Activated T-helper 2 cell treated with anti-CD3 and anti-CD28 coated beads, Interferon-gamma antibody, Interleukin-2, Interleukin-4, amounts not matched to agents 10 μg/mL and 5 μg/mL and 100 μg/mL, durations not matched to agents 14 hours and 24 hours and 36 hours (primary cell): ENCODE data around the gene EGF. TPM values are rescaled to one million over a fixed set of nuclear protein-coding genes. Genes with fewer than 3 reads are reported as not detected.
"Not testable (repeated sequence)": the region's sequence is repeated elsewhere in the genome, so short reads cannot be mapped to it uniquely, and the experiment has no call there.

ENCODE experiments used
- DNase-seq: peaks from one replicate; pipeline ENCODE4 v3.0.0; 2021; ENCODE audit warnings: low spot score
- H3K27ac Mint-ChIP-seq: one replicate; pipeline ENCODE4 v1.8.0; 2021; ENCODE audit warnings: mixed read lengths
- H3K27me3 Mint-ChIP-seq: one replicate; pipeline ENCODE4 v1.8.0; 2021; ENCODE audit warnings: low read depth, mixed read lengths
- H3K36me3 Mint-ChIP-seq: one replicate; pipeline ENCODE4 v1.8.0; 2021; ENCODE audit warnings: low read depth, mixed read lengths
- H3K4me1 Mint-ChIP-seq: one replicate; pipeline ENCODE4 v1.8.0; 2021; ENCODE audit warnings: low read depth, mixed read lengths
- H3K4me3 Mint-ChIP-seq: one replicate; pipeline ENCODE4 v1.8.0; 2021; ENCODE audit warnings: low read depth, mild to moderate bottlenecking, moderate library complexity, mixed read lengths
- H3K9me3 Mint-ChIP-seq: one replicate; pipeline ENCODE4 v1.8.0; 2021; ENCODE audit warnings: mixed read lengths
- intact Hi-C: fragments of 100-400 bp; cut with micrococcal nuclease; formaldehyde crosslinking; loops from one replicate; pipeline ENCODE4 v1.15.1; 2023
- total RNA-seq: library from RNA; stranded (reverse); gene quantifications from 2 replicates; pipeline ENCODE4 v1.2.3, GENCODE V29; 2022

The EGF gene
- total RNA-seq, 1 donor from 2014 or later = not detected

GRCh38 chr4:109928327-109929045, 15.8 kb downstream of the EGF start:
- no peaks in the 10 kb centered on the region for H3K4me1 Mint-ChIP-seq

GRCh38 chr4:109930464-109930863, 17.8 kb downstream of the EGF start:
- H3K36me3 Mint-ChIP-seq = no peaks in the 10 kb centered on the region
- no peak overlapping the region for H3K27ac Mint-ChIP-seq
- no peak for DNase-seq
- no peaks in the 10 kb centered on the region for H3K4me1 Mint-ChIP-seq
- H3K27me3 Mint-ChIP-seq = no peaks in the 10 kb centered on the region
- intact Hi-C loops = no loop called here
- H3K4me3 Mint-ChIP-seq = no peak overlapping the region
- H3K9me3 Mint-ChIP-seq = no peaks in the 10 kb centered on the region

More at GRCh38 chr4:109928327-109929045, 15.8 kb downstream of the EGF start:
- no peak overlapping the region for H3K27ac Mint-ChIP-seq
- H3K9me3 Mint-ChIP-seq = no peaks in the 10 kb centered on the region
- intact Hi-C loops = no loop called here
- no peak for DNase-seq
- no peak overlapping the region for H3K4me3 Mint-ChIP-seq
- peaks cover 2% of the 10 kb centered on the region for H3K27me3 Mint-ChIP-seq
- H3K36me3 Mint-ChIP-seq = no peaks in the 10 kb centered on the region

- H3K36me3 Mint-ChIP-seq = no peaks in the 10 kb centered on the region
- intact Hi-C loops = no loop called here
- no peaks in the 10 kb centered on the region for H3K4me1 Mint-ChIP-seq
- H3K9me3 Mint-ChIP-seq = no peaks in the 10 kb centered on the region
- no peak for DNase-seq
- no peaks in the 10 kb centered on the region for H3K27me3 Mint-ChIP-seq
- H3K27ac Mint-ChIP-seq = no peak overlapping the region
- no peak overlapping the region for H3K4me3 Mint-ChIP-seq
These were observed 18.2 kb downstream of the EGF start for GRCh38 chr4:109930872-109931271.

DNA sequence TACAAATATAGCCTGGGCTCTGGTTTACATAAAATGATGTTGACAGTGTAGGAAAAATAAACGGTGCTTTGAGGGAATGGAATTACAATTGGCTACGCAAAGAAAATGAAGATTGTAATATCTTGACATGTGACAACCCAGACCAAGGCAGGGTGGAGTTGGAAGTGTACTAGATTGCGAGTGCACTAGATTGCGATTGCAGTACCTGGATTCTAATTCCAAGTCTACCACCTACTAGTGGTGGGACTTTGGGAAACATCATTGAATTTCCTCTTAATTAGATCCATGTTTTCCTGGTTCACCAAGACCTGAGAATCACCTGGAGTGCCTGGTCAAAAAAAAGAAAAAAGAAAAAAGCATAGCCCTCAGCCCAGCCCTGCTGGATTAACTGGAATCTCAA, 18.6 kb downstream of the EGF start:
- no peak for DNase-seq
- Mint-ChIP-seq H3K4me3 (no peak overlapping the region), H3K36me3 (no peaks in the 10 kb centered on the region), H3K27ac (no peak overlapping the region), H3K27me3 (no peaks in the 10 kb centered on the region), H3K4me1 (no peaks in the 10 kb centered on the region), H3K9me3 (no peaks in the 10 kb centered on the region)
- intact Hi-C loops = no loop called here

GRCh38 chr4:109937352-109937751, 24.7 kb downstream of the EGF start:
- H3K27me3 Mint-ChIP-seq, H3K4me3 Mint-ChIP-seq, intact Hi-C loops, H3K27ac Mint-ChIP-seq, H3K4me1 Mint-ChIP-seq, H3K9me3 Mint-ChIP-seq, DNase-seq, H3K36me3 Mint-ChIP-seq: not testable (repeated sequence)

DNA sequence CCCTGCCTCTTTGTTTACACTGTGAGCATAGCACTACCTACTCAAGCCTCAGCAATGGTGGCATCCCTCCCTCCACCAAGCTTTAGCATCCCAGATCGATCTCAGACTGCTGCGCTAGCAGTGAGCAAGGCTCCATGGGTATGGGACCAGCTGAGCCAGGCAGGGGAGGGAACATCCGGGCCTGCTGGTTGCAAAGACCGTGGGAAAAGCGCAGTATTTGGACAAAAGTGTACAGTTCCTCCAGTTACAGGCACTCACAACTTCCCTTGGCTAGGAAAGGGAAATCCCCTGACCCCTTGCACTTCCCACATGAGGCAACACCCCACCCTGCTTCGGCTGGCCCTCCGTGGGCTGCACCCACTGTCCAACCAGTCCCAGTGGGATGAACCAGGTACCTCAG, 26.5 kb downstream of the EGF start:
- intact Hi-C loops = no loop called here
- peaks cover 6% of the 10 kb centered on the region for H3K27me3 Mint-ChIP-seq
- H3K4me1 Mint-ChIP-seq = no peaks in the 10 kb centered on the region
- no peak overlapping the region for H3K27ac Mint-ChIP-seq
- H3K4me3 Mint-ChIP-seq = no peak overlapping the region
- H3K36me3 Mint-ChIP-seq = no peaks in the 10 kb centered on the region
- no peak for DNase-seq
- no peaks in the 10 kb centered on the region for H3K9me3 Mint-ChIP-seq

- DNase-seq = no peak
- intact Hi-C loops = no loop called here
- Mint-ChIP-seq H3K4me1 (peaks cover 3% of the 10 kb centered on the region), H3K36me3 (no peaks in the 10 kb centered on the region), H3K4me3 (no peak overlapping the region), H3K27ac (no peak overlapping the region), H3K27me3 (peaks cover 3% of the 10 kb centered on the region), H3K9me3 (no peaks in the 10 kb centered on the region)
These were observed 29.7 kb downstream of the EGF start for GRCh38 chr4:109942292-109942926.

DNA sequence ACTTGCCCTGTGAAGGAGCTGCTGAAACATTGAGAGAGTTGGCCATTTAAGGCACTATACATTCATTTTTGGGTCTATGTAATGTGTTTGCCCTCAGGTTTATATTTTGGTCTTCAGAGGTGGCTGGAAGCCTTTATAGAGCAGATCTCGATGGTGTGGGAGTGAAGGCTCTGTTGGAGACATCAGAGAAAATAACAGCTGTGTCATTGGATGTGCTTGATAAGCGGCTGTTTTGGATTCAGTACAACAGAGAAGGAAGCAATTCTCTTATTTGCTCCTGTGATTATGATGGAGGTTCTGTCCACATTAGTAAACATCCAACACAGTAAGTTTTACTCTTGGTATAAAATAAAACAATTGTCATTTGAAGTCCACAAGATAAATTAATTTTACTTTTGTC, 31.1 kb downstream of the EGF start:
- intact Hi-C loops = no loop called here
- no peak for DNase-seq
- Mint-ChIP-seq H3K27me3 (peaks cover 3% of the 10 kb centered on the region), H3K4me3 (no peak overlapping the region), H3K9me3 (no peaks in the 10 kb centered on the region), H3K4me1 (peaks cover 9% of the 10 kb centered on the region), H3K27ac (no peak overlapping the region), H3K36me3 (no peaks in the 10 kb centered on the region)

DNA sequence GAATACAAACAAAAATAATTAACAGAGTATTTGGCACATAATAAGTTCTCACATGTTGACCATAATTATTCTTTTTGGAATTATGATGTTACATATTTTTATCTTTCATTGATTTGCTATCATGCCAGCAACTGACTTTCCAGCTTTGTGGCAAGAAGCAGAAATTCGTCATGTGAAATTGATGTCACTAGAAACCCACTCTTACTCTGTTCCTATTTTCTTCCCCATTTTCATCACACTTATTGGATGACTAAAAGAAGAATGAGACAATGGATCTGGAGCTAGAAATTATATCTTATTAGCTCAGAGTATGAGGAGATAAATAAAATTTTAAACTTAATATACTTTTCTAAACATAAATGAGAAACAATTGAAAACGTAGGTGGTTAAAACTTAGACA, 31.9 kb downstream of the EGF start:
- Mint-ChIP-seq H3K4me3 (no peak overlapping the region), H3K27ac (no peak overlapping the region), H3K4me1 (peaks cover 9% of the 10 kb centered on the region), H3K36me3 (no peaks in the 10 kb centered on the region), H3K27me3 (peaks cover 3% of the 10 kb centered on the region), H3K9me3 (no peaks in the 10 kb centered on the region)
- intact Hi-C loops = no loop called here
- DNase-seq = no peak

- Mint-ChIP-seq H3K27ac (no peak overlapping the region), H3K36me3 (no peaks in the 10 kb centered on the region), H3K9me3 (no peaks in the 10 kb centered on the region), H3K27me3 (peaks cover 3% of the 10 kb centered on the region), H3K4me1 (peaks cover 9% of the 10 kb centered on the region), H3K4me3 (no peak overlapping the region)
- DNase-seq = no peak
- intact Hi-C loops = no loop called here
These were observed 32.4 kb downstream of the EGF start for GRCh38 chr4:109945056-109945455.

GRCh38 chr4:109946120-109946519, 33.4 kb downstream of the EGF start:
- Mint-ChIP-seq H3K27ac (no peak overlapping the region), H3K4me1 (peaks cover 9% of the 10 kb centered on the region)
- intact Hi-C loops = no loop called here

DNA sequence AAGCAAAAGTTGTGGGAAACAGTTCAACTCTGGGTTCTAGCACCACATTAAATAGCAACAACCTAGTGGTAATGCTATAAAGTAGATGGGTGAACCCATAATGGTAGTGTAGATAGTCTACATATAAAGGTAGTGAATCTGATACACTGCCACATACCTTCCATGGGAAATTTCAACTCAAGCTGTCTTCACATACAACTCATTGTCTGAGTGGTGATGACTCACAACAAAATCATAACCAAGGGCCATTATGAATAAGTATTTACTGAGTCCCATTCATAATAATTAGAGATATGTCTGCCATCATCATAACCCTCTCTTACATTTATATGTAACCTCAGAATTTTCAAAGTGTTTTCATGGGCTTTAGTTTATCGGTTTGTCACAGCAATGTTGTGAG, 34.8 kb downstream of the EGF start:
- no peaks in the 10 kb centered on the region for H3K27me3 Mint-ChIP-seq
- H3K36me3 Mint-ChIP-seq = no peaks in the 10 kb centered on the region
- H3K27ac Mint-ChIP-seq = no peak overlapping the region
- peaks cover 9% of the 10 kb centered on the region for H3K4me1 Mint-ChIP-seq
- intact Hi-C loops = loop anchor here (1.0 kb wide), 1 partner anchor 21 kb away; no protein-coding TSS in a partner anchor
- H3K9me3 Mint-ChIP-seq = no peaks in the 10 kb centered on the region
- H3K4me3 Mint-ChIP-seq = no peak overlapping the region
- no peak for DNase-seq

More at GRCh38 chr4:109946120-109946519, 33.4 kb downstream of the EGF start:
- Mint-ChIP-seq H3K27me3 (peaks cover 3% of the 10 kb centered on the region), H3K36me3 (no peaks in the 10 kb centered on the region), H3K4me3 (no peak overlapping the region), H3K9me3 (no peaks in the 10 kb centered on the region)
- DNase-seq = no peak

GRCh38 chr4:109947918-109948317, 35.2 kb downstream of the EGF start:
- H3K4me3 Mint-ChIP-seq = no peak overlapping the region
- intact Hi-C loops = loop anchor here (1.0 kb wide), 1 partner anchor 20 kb away; no protein-coding TSS in a partner anchor
- peaks cover 9% of the 10 kb centered on the region for H3K4me1 Mint-ChIP-seq
- no peaks in the 10 kb centered on the region for H3K36me3 Mint-ChIP-seq
- H3K9me3 Mint-ChIP-seq = no peaks in the 10 kb centered on the region
- no peak overlapping the region for H3K27ac Mint-ChIP-seq
- peaks cover 3% of the 10 kb centered on the region for H3K27me3 Mint-ChIP-seq
- no peak for DNase-seq
